Prostate gland (tissue), 2 donors: ENCODE measurements around the gene GIT2. TPM values are rescaled to one million over a fixed set of nuclear protein-coding genes. Genes with fewer than 3 reads are reported as not detected.

Experiments used
- DNase-seq: peaks from one replicate; pipeline ENCODE4 v3.0.0-alpha.2; 2019; ENCODE audit warnings: low spot score
- H3K27ac ChIP-seq, 2 donors: fragments of 200-600 bp; sonication (generic); 2 replicates each; pipeline ENCODE4 v1.5.1; 2017 to 2019
- H3K27me3 ChIP-seq: fragments of 200-600 bp; sonication (generic); replicated peaks from 2 replicates; pipeline ENCODE4 v1.5.1; 2019; ENCODE audit not compliant: insufficient read depth
- H3K36me3 ChIP-seq, 2 donors: fragments of 200-600 bp; sonication (generic); 1 replicate in 1 of 2; 2 replicates in 1 of 2; pipeline versions ENCODE4 v1.5.1 to v1.8.1; 2017 to 2019
- H3K4me1 ChIP-seq: fragments of 200-600 bp; sonication (generic); replicated peaks from 2 replicates; pipeline ENCODE4 v1.5.1; 2019
- H3K4me3 ChIP-seq, 2 donors: fragments of 200-600 bp; sonication (generic); 2 replicates each; pipeline ENCODE4 v1.5.1; 2017 to 2019
- H3K9me3 ChIP-seq: fragments of 200-600 bp; sonication (generic); 2 replicates; pipeline ENCODE4 v1.5.1; 2017
- CTCF ChIP-seq, 4 experiments: fragments of 200-600 bp in 2 of 4; fragments of 450-650 bp in 2 of 4; sonication (generic) in 2 of 4; IDR thresholded peaks; 1 replicate in 3 of 4; 2 replicates in 1 of 4; pipeline ENCODE4 v1.5.1; 2016 to 2019; ENCODE audit warnings: antibody characterized with exemption in 4 of 4, mild to moderate bottlenecking in 2 of 4, moderate library complexity in 2 of 4
- POLR2A ChIP-seq: fragments of 450-650 bp; IDR thresholded peaks from one replicate; pipeline ENCODE4 v1.6.1; 2016; ENCODE audit warnings: antibody characterized with exemption, mild to moderate bottlenecking
- POLR2AphosphoS5 ChIP-seq: sonication (generic); formaldehyde crosslinking; IDR thresholded peaks from one replicate; pipeline ENCODE4 v1.6.1; 2017; ENCODE audit warnings: antibody characterized with exemption
- WGBS: methylation state at CpG from one replicate; pipeline ENCODE4 v1.1.5; 2018; 5-methylcytosine and 5-hydroxymethylcytosine counted together
- intact Hi-C: fragments of 100-400 bp; cut with DNase I; formaldehyde crosslinking; loops from one replicate; pipeline ENCODE4 v1.14.2; 2022
- total RNA-seq, 2 donors: library from RNA; depleted of rRNA; stranded (reverse); fragments of >200 nt; gene quantifications; one replicate each; pipeline ENCODE4 v1.1.0, GENCODE V29; 2016

The GIT2 gene
- total RNA-seq, 2 donors from 2014 or later, result 20.9 to 43.3 TPM

- Histone ChIP-seq H3K27ac (no peak overlapping the region), H3K4me3 (no peak overlapping the region), H3K9me3 (no peaks in the 10 kb centered on the region), H3K27me3 (no peaks in the 10 kb centered on the region), H3K4me1 (no peaks in the 10 kb centered on the region), H3K36me3 (peaks cover 0 to 6% of the 10 kb centered on the region in 2 donors)
- 82% methylated on average over 2 of the region's 2 CpGs for WGBS
- no peak for DNase-seq
- TF ChIP-seq CTCF (IDR thresholded peaks at IDR 0.05), result no peak
- TF ChIP-seq POLR2AphosphoS5, result no peak
- intact Hi-C loops, result no loop called here
Measured at GRCh38 chr12:110024051-110024450, 27.9 kb upstream of the GIT2 start.

- intact Hi-C loops, result no loop called here
- 61% methylated on average over 5 of the region's 5 CpGs for WGBS
- H3K36me3 ChIP-seq, result peaks cover 0 to 6% of the 10 kb centered on the region in 2 donors
Measured at GRCh38 chr12:110023059-110023980, 27.2 kb upstream of the GIT2 start.

GRCh38 chr12:110020956-110021355 lies 24.8 kb upstream of the GIT2 start:
- WGBS, result 79% methylated on average over 4 of the region's 4 CpGs
- no peak for TF ChIP-seq POLR2AphosphoS5
- TF ChIP-seq CTCF (IDR thresholded peaks at IDR 0.05), result no peak
- no peak for TF ChIP-seq POLR2A
- no peak for DNase-seq
- Histone ChIP-seq H3K27me3 (no peaks in the 10 kb centered on the region), H3K9me3 (no peaks in the 10 kb centered on the region), H3K4me3 (no peak overlapping the region), H3K4me1 (no peaks in the 10 kb centered on the region), H3K36me3 (peaks cover 0 to 6% of the 10 kb centered on the region in 2 donors), H3K27ac (no peak overlapping the region)
- intact Hi-C loops, result no loop called here

More at GRCh38 chr12:110023059-110023980, 27.2 kb upstream of the GIT2 start:
- no peaks in the 10 kb centered on the region for H3K4me1 ChIP-seq
- TF ChIP-seq POLR2A (no peak), POLR2AphosphoS5 (no peak), CTCF (IDR thresholded peaks at IDR 0.05) (no peak)
- no peaks in the 10 kb centered on the region for H3K9me3 ChIP-seq
- no peak for DNase-seq
- H3K27me3 ChIP-seq, result no peaks in the 10 kb centered on the region
- H3K4me3 ChIP-seq, result no peak overlapping the region
- H3K27ac ChIP-seq, result no peak overlapping the region

- WGBS, result 76% methylated on average over 2 of the region's 2 CpGs
- no peak overlapping the region for H3K27ac ChIP-seq
Measured at GRCh38 chr12:110015132-110015531, 19.0 kb upstream of the GIT2 start.

More at GRCh38 chr12:110015132-110015531, 19.0 kb upstream of the GIT2 start:
- no peak for TF ChIP-seq POLR2A
- no peak for TF ChIP-seq CTCF (IDR thresholded peaks at IDR 0.05)
- TF ChIP-seq POLR2AphosphoS5, result no peak
- Histone ChIP-seq H3K27me3 (no peaks in the 10 kb centered on the region), H3K4me1 (no peaks in the 10 kb centered on the region), H3K9me3 (no peaks in the 10 kb centered on the region), H3K36me3 (peaks cover 0 to 2% of the 10 kb centered on the region in 2 donors), H3K4me3 (no peak overlapping the region)
- no peak for DNase-seq
- intact Hi-C loops, result no loop called here
